ENCODE results near the gene TRIM33. TPM values are rescaled to one million over a fixed set of nuclear protein-coding genes. Genes with fewer than 3 reads are reported as not detected.

The TRIM33 gene
- total and polyA plus RNA-seq, 12 donors: 13.8 to 49.0 (median 27.0) TPM

DNA sequence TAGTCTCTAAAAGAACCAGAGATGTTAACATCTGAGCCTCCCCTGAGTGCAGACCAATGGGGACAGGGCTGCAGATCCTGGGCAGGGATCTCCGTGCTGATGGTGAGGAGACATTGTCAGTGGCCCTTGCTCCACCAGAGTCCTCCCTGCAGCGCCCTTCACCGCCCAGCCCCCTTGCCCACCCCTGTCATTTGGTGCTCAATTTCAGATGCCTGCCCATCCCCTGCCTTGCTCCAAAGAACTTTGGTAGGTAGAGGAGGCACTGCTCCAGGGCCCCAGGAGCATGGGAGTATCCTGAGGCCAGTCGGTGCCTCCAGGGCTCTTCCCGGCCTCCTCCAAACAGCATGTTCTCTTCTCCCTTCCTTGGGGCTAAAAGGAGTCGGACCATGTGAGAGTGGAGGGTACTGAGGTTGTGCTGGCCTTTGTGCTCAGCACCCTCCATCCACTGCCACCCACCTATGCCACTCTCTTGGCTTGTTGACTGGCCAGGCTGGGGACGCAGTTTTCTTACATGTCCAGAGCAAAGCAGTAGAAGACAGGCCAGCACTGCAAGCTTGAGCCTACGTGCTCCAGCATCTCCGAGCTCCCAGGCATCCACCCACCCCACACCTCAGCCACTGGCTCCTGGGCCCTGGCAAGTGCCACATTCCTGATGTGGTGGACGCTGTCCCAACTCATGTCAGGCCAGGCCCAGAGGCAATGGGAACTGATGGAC lies 160.1 kb downstream of the TRIM33 start:
- Histone ChIP-seq H3K27ac (no peak overlapping the region), H3K9me3 (replicated peaks in 1 of 3) (no peaks in the 10 kb centered on the region), H3K4me1 (replicated peaks in 1 of 2) (peaks cover 3 to 6% of the 10 kb centered on the region in 2 donors), H3K4me3 (no peak overlapping the region), H3K36me3 (replicated peaks in 1 of 2) (no peaks in the 10 kb centered on the region), H3K27me3 (no peaks in the 10 kb centered on the region)
- no peak for DNase-seq
- WGBS, 4 donors: 83 to 95% (median 89%) methylated on average over 6 to 10 of the region's 10 CpGs
- TF ChIP-seq, protein P1, sequence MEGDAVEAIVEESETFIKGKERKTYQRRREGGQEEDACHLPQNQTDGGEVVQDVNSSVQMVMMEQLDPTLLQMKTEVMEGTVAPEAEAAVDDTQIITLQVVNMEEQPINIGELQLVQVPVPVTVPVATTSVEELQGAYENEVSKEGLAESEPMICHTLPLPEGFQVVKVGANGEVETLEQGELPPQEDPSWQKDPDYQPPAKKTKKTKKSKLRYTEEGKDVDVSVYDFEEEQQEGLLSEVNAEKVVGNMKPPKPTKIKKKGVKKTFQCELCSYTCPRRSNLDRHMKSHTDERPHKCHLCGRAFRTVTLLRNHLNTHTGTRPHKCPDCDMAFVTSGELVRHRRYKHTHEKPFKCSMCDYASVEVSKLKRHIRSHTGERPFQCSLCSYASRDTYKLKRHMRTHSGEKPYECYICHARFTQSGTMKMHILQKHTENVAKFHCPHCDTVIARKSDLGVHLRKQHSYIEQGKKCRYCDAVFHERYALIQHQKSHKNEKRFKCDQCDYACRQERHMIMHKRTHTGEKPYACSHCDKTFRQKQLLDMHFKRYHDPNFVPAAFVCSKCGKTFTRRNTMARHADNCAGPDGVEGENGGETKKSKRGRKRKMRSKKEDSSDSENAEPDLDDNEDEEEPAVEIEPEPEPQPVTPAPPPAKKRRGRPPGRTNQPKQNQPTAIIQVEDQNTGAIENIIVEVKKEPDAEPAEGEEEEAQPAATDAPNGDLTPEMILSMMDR (IDR thresholded peaks at IDR 0.05): no peak
- intact Hi-C loops (cut with DNase I): no loop called here

- TF ChIP-seq, protein P1 (IDR thresholded peaks at IDR 0.05): no peak
- no peak for TF ChIP-seq POLR2A (IDR thresholded peaks at IDR 0.05)
- DNase-seq: no peak
- no peak overlapping the region for H3K4me3 ChIP-seq
- peaks cover 4 to 8% of the 10 kb centered on the region in 2 donors for H3K4me1 ChIP-seq (replicated peaks in 1 of 2)
- H3K36me3 ChIP-seq (replicated peaks in 1 of 2): no peaks in the 10 kb centered on the region
- H3K27ac ChIP-seq: no peak overlapping the region
- WGBS, 4 donors: 62 to 70% (median 67%) methylated on average over 11 to 14 of the region's 14 CpGs
- H3K27me3 ChIP-seq: no peaks in the 10 kb centered on the region
- no peaks in the 10 kb centered on the region for H3K9me3 ChIP-seq (replicated peaks in 1 of 3)
- intact Hi-C loops (cut with DNase I): loop anchor here (5.0 to 10.0 kb wide), 2 partner anchors 162 to 205 kb away; partner anchors contain the start of gene TRIM33 (in 1 of the 2)
Measured at GRCh38 chr1:114349891-114350605, 161.0 kb downstream of the TRIM33 start.

DNA sequence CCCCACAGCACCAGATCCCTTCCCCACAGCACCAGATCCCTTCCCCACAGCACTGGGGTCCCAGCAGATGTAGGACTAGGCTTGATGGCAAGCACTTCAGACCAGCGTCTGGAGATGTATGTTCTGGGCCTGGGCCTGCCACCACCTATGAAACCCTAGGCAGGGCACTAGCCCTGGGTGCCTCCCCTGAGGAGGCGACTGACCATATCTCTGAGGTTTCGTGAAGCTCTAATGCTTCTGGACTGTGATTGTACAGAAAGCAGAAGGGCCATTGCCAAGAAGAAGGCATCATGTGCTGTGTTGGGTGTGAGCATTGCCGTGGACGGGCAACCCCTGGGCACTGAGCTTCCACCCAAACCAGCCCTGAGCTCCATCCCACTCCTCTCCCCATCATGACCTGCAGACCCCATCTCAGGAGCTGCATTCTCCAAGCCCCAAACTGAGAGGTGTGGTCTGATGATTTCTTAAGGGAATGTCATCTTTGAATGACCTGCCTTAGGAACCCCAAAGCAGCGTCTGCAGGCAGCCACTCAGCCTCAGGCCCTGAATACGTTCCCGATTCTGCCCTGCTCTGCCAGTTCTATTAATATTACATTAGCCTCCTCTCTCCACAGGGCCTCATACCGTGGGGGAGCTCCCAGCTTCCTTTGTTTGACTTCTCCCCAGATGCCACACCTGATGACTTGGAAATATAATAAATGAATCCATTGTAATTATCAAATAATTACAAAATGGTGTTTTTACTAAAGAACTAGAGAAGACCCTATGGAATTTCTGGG lies 163.4 kb downstream of the TRIM33 start:
- Histone ChIP-seq H3K36me3 (replicated peaks in 1 of 2) (no peaks in the 10 kb centered on the region), H3K27me3 (no peaks in the 10 kb centered on the region), H3K27ac (no peak overlapping the region), H3K4me3 (no peak overlapping the region), H3K9me3 (replicated peaks in 1 of 3) (no peaks in the 10 kb centered on the region), H3K4me1 (replicated peaks in 1 of 2) (peaks cover 4 to 8% of the 10 kb centered on the region in 2 donors)
- intact Hi-C loops (cut with DNase I): loop anchor here (5.0 to 10.0 kb wide), 2 partner anchors 165 to 207 kb away; partner anchors contain the start of gene TRIM33 (in 1 of the 2)
- TF ChIP-seq, protein P1 (IDR thresholded peaks at IDR 0.05): no peak
- no peak for TF ChIP-seq POLR2A (IDR thresholded peaks at IDR 0.05)
- no peak for DNase-seq
- 78 to 91% (median 80%) methylated on average over 8 to 9 of the region's 9 CpGs for WGBS, 4 donors

Measured in adrenal gland (tissue), 12 donors.